IMR-90 (cell line): ENCODE results near the gene NFX1. TPM values are rescaled to one million over a fixed set of nuclear protein-coding genes. Genes with fewer than 3 reads are reported as not detected.

ENCODE experiments used
- ATAC-seq: fragments of 200-7000 bp; cut with Tn5 transposase; 2 replicates; pipeline ENCODE4 v1.9.1; 2020; ENCODE audit warnings: low read depth, mild to moderate bottlenecking, moderate library complexity
- BruUV-seq: library from RNA; stranded (reverse); fragments of 400-500 nt; replicated peaks from 2 replicates; lab custom pipeline; 2021; lab: Mats Ljungman, UMichigan
- CTCF ChIA-PET: fragments of 300-600 bp; formaldehyde crosslinking; extraction: SDS; loops from one replicate; lab custom pipeline; 2021; ENCODE audit warnings: antibody characterized with exemption; lab: Yijun Ruan, JAX
- POLR2A ChIA-PET: fragments of 300-600 bp; sonication (Branson Sonifier 250); formaldehyde crosslinking; loops from one replicate; lab custom pipeline; 2022; ENCODE audit warnings: antibody characterized with exemption; ENCODE audit not compliant: unreplicated experiment; lab: Charles Lee
- DNase-seq: peaks from one replicate; pipeline ENCODE4 v3.0.0; 2013
- H2AFZ ChIP-seq: replicated peaks from 2 replicates; pipeline ENCODE3; 2013; ENCODE audit warnings: low read length, mild to moderate bottlenecking; ENCODE audit not compliant: poor library complexity
- H2AK5ac ChIP-seq: 2 replicates; pipeline ENCODE4 v1.6.1; 2013; ENCODE audit warnings: low read depth, low read length, inconsistent platforms
- H2AK9ac ChIP-seq: replicated peaks from 2 replicates; pipeline ENCODE3; 2013; ENCODE audit warnings: mild to moderate bottlenecking, low read depth, low read length, moderate library complexity; ENCODE audit not compliant: poor library complexity
- H2BK120ac ChIP-seq: 2 replicates; pipeline ENCODE4 v1.6.1; 2013; ENCODE audit warnings: low read depth, low read length, inconsistent platforms
- H2BK15ac ChIP-seq: 3 replicates; pipeline ENCODE4 v1.6.1; 2013; ENCODE audit warnings: low read depth, low read length, inconsistent platforms
- H2BK20ac ChIP-seq: 2 replicates; pipeline ENCODE4 v1.6.1; 2013; ENCODE audit warnings: low read depth, mild to moderate bottlenecking, inconsistent platforms, low read length, moderate library complexity
- H2BK5ac ChIP-seq: 2 replicates; pipeline ENCODE4 v1.6.1; 2013; ENCODE audit warnings: mild to moderate bottlenecking, low read depth, low read length, inconsistent platforms; ENCODE audit not compliant: poor library complexity, severe bottlenecking
- H3K14ac ChIP-seq: replicated peaks from 2 replicates; pipeline ENCODE4 v1.6.1; 2013; ENCODE audit warnings: low read depth, low read length, inconsistent platforms
- H3K18ac ChIP-seq: 2 replicates; pipeline ENCODE4 v1.6.1; 2013; ENCODE audit warnings: low read depth, low read length, control low read depth
- H3K23ac ChIP-seq: 2 replicates; pipeline ENCODE4 v1.6.1; 2013; ENCODE audit warnings: low read depth, low read length, inconsistent platforms
- H3K27ac ChIP-seq: 2 replicates; pipeline ENCODE4 v1.5.1; 2013; ENCODE audit warnings: mild to moderate bottlenecking, control low read depth, low read length; ENCODE audit not compliant: insufficient read depth
- H3K27me3 ChIP-seq: 2 replicates; pipeline ENCODE4 v1.6.1; 2013; ENCODE audit warnings: low read length; ENCODE audit not compliant: control insufficient read depth, insufficient read depth
- H3K36me3 ChIP-seq: 2 replicates; pipeline ENCODE4 v1.6.1; 2013; ENCODE audit warnings: low read length, mixed read lengths; ENCODE audit not compliant: control insufficient read depth, insufficient read depth
- H3K4ac ChIP-seq: 2 replicates; pipeline ENCODE4 v1.6.1; 2013; ENCODE audit warnings: low read depth, low read length, inconsistent platforms
- H3K4me1 ChIP-seq: 2 replicates; pipeline ENCODE4 v1.6.1; 2013; ENCODE audit warnings: low read length, mixed read lengths; ENCODE audit not compliant: control insufficient read depth, insufficient read depth
- H3K4me2 ChIP-seq: 2 replicates; pipeline ENCODE4 v1.6.1; 2013; ENCODE audit warnings: low read depth, mild to moderate bottlenecking, control low read depth, low read length, moderate library complexity
- H3K4me3 ChIP-seq: 2 replicates; pipeline ENCODE4 v1.5.1; 2013; ENCODE audit warnings: low read depth, mild to moderate bottlenecking, control low read depth, low read length, moderate library complexity; ENCODE audit not compliant: insufficient read depth
- H3K56ac ChIP-seq: 2 replicates; pipeline ENCODE4 v1.6.1; 2013; ENCODE audit warnings: low read length, inconsistent platforms; ENCODE audit not compliant: insufficient read depth; ENCODE audit errors: extremely low read depth
- H3K79me1 ChIP-seq, 2 experiments: 2 replicates each; pipeline ENCODE4 v1.6.1; 2013; ENCODE audit warnings: low read length in 2 of 2, inconsistent platforms in 1 of 2, low read depth in 1 of 2
- H3K9ac ChIP-seq: 2 replicates; pipeline ENCODE4 v1.6.1; 2013; ENCODE audit warnings: low read depth, low read length, control low read depth
- H3K9me1 ChIP-seq: 2 replicates; pipeline ENCODE4 v1.6.1; 2013; ENCODE audit warnings: low read length, inconsistent platforms; ENCODE audit not compliant: insufficient read depth
- H3K9me3 ChIP-seq: 2 replicates; pipeline ENCODE4 v1.6.1; 2013; ENCODE audit warnings: low read length; ENCODE audit not compliant: control insufficient read depth, insufficient read depth
- H4K20me1 ChIP-seq: 2 replicates; pipeline ENCODE4 v1.6.1; 2013; ENCODE audit warnings: low read length, inconsistent platforms; ENCODE audit not compliant: insufficient read depth
- H4K5ac ChIP-seq: 2 replicates; pipeline ENCODE4 v1.6.1; 2013; ENCODE audit warnings: mild to moderate bottlenecking, low read depth, low read length, control low read depth
- H4K8ac ChIP-seq, 2 experiments: 2 replicates each; pipeline ENCODE4 v1.6.1; 2013; ENCODE audit warnings: low read depth in 2 of 2, low read length in 2 of 2, control low read depth in 1 of 2, inconsistent platforms in 1 of 2
- H4K91ac ChIP-seq: 2 replicates; pipeline ENCODE4 v1.6.1; 2013; ENCODE audit warnings: low read depth, low read length, inconsistent platforms; ENCODE audit not compliant: insufficient read depth
- MAZ ChIP-seq: IDR thresholded peaks from 2 replicates; pipeline ENCODE4 v1.6.1; 2012; ENCODE audit warnings: low read depth, mild to moderate bottlenecking, low read length, improper control_type of control experiment, moderate library complexity, borderline replicate concordance
- RAD21 ChIP-seq: IDR thresholded peaks from 2 replicates; pipeline ENCODE4 v1.6.1; 2012; ENCODE audit warnings: low read length, improper control_type of control experiment
- WGBS, 2 experiments: methylation state at CpG; one replicate each; pipeline versions ENCODE4 v1.1.5 to v1.1.7; 2013; ENCODE audit warnings: missing lambda C conversion rate in 2 of 2; ENCODE audit not compliant: insufficient read length in 1 of 2; ENCODE audit errors: extremely low coverage in 2 of 2; 5-methylcytosine and 5-hydroxymethylcytosine counted together
- dilution Hi-C: fragments of 300-500 bp; cut with HindIII; formaldehyde crosslinking; loops from one replicate; pipeline ENCODE4 v1.14.3; 2018; ENCODE audit warnings: low sequenced_read_pairs; ENCODE audit not compliant: unreplicated experiment
- in situ Hi-C: fragments of 300-500 bp; cut with MboI; formaldehyde crosslinking; loops from 3 replicates; pipeline ENCODE4 v1.14.3; 2019; ENCODE audit warnings: low sequenced_read_pairs, inconsistent platforms, mixed read lengths
- intact Hi-C: fragments of 100-400 bp; cut with micrococcal nuclease; formaldehyde crosslinking; loops from 2 replicates; pipeline ENCODE4 v1.10.0; 2022
- polyA plus RNA-seq, 3 experiments: library from polyadenylated mRNA; depleted of rRNA; stranded (reverse); fragments of >200 nt; gene quantifications; 2 replicates each; pipeline ENCODE4 v1.2.3, GENCODE V29; 2012; ENCODE audit warnings: low replicate concordance in 1 of 3
- total RNA-seq: library from RNA; depleted of rRNA; stranded (reverse); fragments of >200 nt; gene quantifications from 2 replicates; pipeline ENCODE4 v1.2.3, GENCODE V29; 2012
- TF ChIP-seq, protein P1 (sequence below): conservative IDR thresholded peaks from 2 replicates; pipeline ENCODE4 v1.5.1; 2012; ENCODE audit warnings: mild to moderate bottlenecking, low read depth, low read length, improper control_type of control experiment

The NFX1 gene
- total and polyA plus RNA-seq, 2 of the 4 experiments (the other 2 are of a cell fraction), result 27.0 to 36.0 TPM

DNA sequence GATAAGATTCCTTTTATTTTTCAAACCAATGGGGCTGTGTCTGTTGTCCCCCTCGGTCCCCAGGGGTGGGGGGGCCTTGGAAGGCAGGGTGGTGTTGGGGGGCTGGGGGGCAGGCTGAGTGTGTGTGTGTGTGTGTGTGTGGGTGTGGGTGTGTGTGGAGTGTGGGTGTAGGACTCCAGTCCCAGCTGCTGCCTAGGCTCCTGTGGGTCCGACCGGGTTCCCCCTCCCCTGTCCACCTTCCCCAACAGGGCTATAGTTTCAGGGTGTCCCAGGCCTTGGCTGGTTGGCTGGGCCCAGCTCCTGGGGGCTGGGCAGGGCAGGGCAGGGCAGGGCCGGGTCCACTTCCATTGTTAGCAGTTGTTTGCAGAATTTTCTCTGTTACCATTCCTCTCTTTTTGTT lies 2.1 kb upstream of the NFX1 start:
- H3K18ac ChIP-seq, result no peak overlapping the region
- H3K4me1 ChIP-seq, result peaks cover 4% of the 10 kb centered on the region; the same call in 1 of the 2 replicates
- H2BK20ac ChIP-seq, result no peak overlapping the region
- no peak overlapping the region for H3K4ac ChIP-seq
- no peak overlapping the region for H3K56ac ChIP-seq
- no peak overlapping the region for H4K8ac ChIP-seq
- dilution Hi-C loops (loop anchor here (25.0 kb wide), 1 partner anchor 174 kb away; the partner anchor contains the start of gene NOL6), intact Hi-C loops (loop anchor here (5.0 kb wide), 1 partner anchor 229 kb away; no protein-coding TSS in a partner anchor), in situ Hi-C loops (no loop called here)
- H2BK15ac ChIP-seq, result no peak overlapping the region
- H4K20me1 ChIP-seq, result no peaks in the 10 kb centered on the region
- no peak overlapping the region for H4K5ac ChIP-seq
- no TSS peak for BruUV-seq
- no peak overlapping the region for H3K9ac ChIP-seq
- H4K91ac ChIP-seq, result no peak overlapping the region
- ATAC-seq, result no peak
- H3K9me1 ChIP-seq, result no peaks in the 10 kb centered on the region
- no peak overlapping the region for H2AFZ ChIP-seq
- no peaks in the 10 kb centered on the region for H3K9me3 ChIP-seq
- no peak overlapping the region for H3K14ac ChIP-seq
- H3K27ac ChIP-seq, result no peak overlapping the region
- CTCF ChIA-PET, result interaction anchor here (1.0 kb wide), 1 partner anchor 178 kb away, joined by 3 read pairs; no protein-coding TSS in a partner anchor
- no peak overlapping the region for H3K4me3 ChIP-seq
- POLR2A ChIA-PET, result no interaction called here
- no peak overlapping the region for H2AK5ac ChIP-seq
- H3K4me2 ChIP-seq, result no peak overlapping the region
- WGBS, 2 experiments, result no CpG with 5 or more reads among the region's 4 CpGs
- H2BK5ac ChIP-seq, result no peak overlapping the region
- H3K27me3 ChIP-seq, result no peaks in the 10 kb centered on the region
- peaks cover 3% of the 10 kb centered on the region; the same call in 1 of the 2 replicates for H3K36me3 ChIP-seq
- peaks cover 17 to 28% of the 10 kb centered on the region in 2 experiments for H3K79me1 ChIP-seq
- H2AK9ac ChIP-seq, result no peak overlapping the region
- DNase-seq, result no peak
- H3K23ac ChIP-seq, result no peak overlapping the region
- no peak overlapping the region for H2BK120ac ChIP-seq
- no peak for TF ChIP-seq RAD21
- TF ChIP-seq, protein P1, sequence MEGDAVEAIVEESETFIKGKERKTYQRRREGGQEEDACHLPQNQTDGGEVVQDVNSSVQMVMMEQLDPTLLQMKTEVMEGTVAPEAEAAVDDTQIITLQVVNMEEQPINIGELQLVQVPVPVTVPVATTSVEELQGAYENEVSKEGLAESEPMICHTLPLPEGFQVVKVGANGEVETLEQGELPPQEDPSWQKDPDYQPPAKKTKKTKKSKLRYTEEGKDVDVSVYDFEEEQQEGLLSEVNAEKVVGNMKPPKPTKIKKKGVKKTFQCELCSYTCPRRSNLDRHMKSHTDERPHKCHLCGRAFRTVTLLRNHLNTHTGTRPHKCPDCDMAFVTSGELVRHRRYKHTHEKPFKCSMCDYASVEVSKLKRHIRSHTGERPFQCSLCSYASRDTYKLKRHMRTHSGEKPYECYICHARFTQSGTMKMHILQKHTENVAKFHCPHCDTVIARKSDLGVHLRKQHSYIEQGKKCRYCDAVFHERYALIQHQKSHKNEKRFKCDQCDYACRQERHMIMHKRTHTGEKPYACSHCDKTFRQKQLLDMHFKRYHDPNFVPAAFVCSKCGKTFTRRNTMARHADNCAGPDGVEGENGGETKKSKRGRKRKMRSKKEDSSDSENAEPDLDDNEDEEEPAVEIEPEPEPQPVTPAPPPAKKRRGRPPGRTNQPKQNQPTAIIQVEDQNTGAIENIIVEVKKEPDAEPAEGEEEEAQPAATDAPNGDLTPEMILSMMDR, result no peak
- TF ChIP-seq MAZ, result no peak
